ENCODE measurements around the gene ABCA1.

DNA sequence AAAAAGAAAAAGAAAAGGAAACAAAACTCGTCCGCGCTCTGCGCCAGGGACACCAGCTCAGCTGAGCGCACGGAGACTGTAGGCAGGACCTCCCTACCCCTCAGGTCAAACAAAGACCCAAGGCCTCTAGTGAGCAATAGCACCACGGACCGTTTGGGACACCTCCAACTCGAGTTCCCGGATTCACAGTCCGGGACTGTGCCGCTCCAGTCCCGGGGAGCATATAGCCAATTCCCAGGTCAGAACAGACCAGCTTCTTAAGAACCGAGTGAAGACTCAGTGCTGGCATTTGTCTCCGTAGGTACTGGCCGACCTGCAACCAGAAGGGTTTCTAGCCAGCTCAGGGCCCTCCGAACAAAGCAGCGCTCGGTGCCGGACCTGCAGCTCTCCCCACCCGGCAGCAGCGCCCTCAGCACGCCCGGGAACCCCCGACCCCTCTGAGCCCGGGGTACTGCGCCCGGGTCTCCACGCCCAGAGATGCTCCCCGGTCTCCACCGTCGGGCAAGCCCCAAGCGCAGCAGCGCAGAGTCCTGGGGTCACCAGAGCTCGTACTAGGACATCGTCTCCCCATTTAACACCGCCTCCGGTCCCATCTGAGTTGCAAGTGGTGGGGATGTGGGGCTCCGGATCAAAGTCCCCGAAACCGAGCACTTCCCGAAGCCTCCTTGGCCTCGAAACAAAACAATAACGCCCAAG lies 591 bp downstream of the ABCA1 start:
- TF ChIP-seq, protein P1, sequence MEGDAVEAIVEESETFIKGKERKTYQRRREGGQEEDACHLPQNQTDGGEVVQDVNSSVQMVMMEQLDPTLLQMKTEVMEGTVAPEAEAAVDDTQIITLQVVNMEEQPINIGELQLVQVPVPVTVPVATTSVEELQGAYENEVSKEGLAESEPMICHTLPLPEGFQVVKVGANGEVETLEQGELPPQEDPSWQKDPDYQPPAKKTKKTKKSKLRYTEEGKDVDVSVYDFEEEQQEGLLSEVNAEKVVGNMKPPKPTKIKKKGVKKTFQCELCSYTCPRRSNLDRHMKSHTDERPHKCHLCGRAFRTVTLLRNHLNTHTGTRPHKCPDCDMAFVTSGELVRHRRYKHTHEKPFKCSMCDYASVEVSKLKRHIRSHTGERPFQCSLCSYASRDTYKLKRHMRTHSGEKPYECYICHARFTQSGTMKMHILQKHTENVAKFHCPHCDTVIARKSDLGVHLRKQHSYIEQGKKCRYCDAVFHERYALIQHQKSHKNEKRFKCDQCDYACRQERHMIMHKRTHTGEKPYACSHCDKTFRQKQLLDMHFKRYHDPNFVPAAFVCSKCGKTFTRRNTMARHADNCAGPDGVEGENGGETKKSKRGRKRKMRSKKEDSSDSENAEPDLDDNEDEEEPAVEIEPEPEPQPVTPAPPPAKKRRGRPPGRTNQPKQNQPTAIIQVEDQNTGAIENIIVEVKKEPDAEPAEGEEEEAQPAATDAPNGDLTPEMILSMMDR (IDR thresholded peaks at IDR 0.05; ENCODE audit: low read depth, low read length): no peak
- no peak for TF ChIP-seq EZH2phosphoT487 (IDR thresholded peaks at IDR 0.05; ENCODE audit: low read depth)

Data from OCI-LY3 (cell line).